Spleen (tissue), 11 donors: ENCODE results near the gene SRGAP3. TPM values are rescaled to one million over a fixed set of nuclear protein-coding genes. Genes with fewer than 3 reads are reported as not detected.

ENCODE experiments used
- DNase-seq: peaks from one replicate; pipeline ENCODE4 v3.0.0-alpha.2; 2020
- H3K27ac ChIP-seq, 8 donors: fragments of 200-600 bp; sonication (generic) in 7 of 8; 1 replicate in 4 of 8; 2 replicates in 4 of 8; pipeline versions ENCODE4 v1.5.0 to v1.8.0; 2016 to 2021; ENCODE audit warnings: inconsistent platforms in 4 of 8, mild to moderate bottlenecking in 4 of 8, moderate library complexity in 1 of 8
- H3K27me3 ChIP-seq, 7 donors: fragments of 200-600 bp; sonication (generic) in 6 of 7; replicated peaks in 1 of 7; 1 replicate in 4 of 7; 2 replicates in 3 of 7; pipeline versions ENCODE4 v1.5.0 to v1.8.0; 2016 to 2021; ENCODE audit warnings: inconsistent platforms in 3 of 7, mild to moderate bottlenecking in 1 of 7
- H3K36me3 ChIP-seq, 6 donors: fragments of 200-600 bp; sonication (generic) in 5 of 6; 1 replicate in 4 of 6; 2 replicates in 2 of 6; pipeline versions ENCODE4 v1.5.0 to v1.8.0; 2016 to 2021; ENCODE audit warnings: inconsistent platforms in 2 of 6
- H3K4me1 ChIP-seq, 6 donors: fragments of 200-600 bp; sonication (generic) in 5 of 6; 1 replicate in 3 of 6; 2 replicates in 3 of 6; pipeline versions ENCODE4 v1.5.0 to v1.8.0; 2016 to 2021; ENCODE audit warnings: inconsistent platforms in 3 of 6
- H3K4me3 ChIP-seq, 8 donors: fragments of 200-600 bp; sonication (generic) in 7 of 8; 1 replicate in 4 of 8; 2 replicates in 4 of 8; pipeline versions ENCODE4 v1.5.0 to v1.8.0; 2016 to 2021; ENCODE audit warnings: inconsistent platforms in 4 of 8, mild to moderate bottlenecking in 4 of 8, moderate library complexity in 2 of 8
- H3K9me3 ChIP-seq, 8 donors: fragments of 200-600 bp; sonication (generic) in 7 of 8; 1 replicate in 4 of 8; 2 replicates in 4 of 8; pipeline versions ENCODE4 v1.5.0 to v1.8.0; 2016 to 2021; ENCODE audit warnings: inconsistent platforms in 4 of 8
- CTCF ChIP-seq, 11 experiments: fragments of 200-600 bp in 7 of 11; fragments of 450-650 bp in 4 of 11; sonication (generic) in 4 of 11; IDR thresholded peaks in 8 of 11; conservative IDR thresholded peaks in 3 of 11; 1 replicate in 7 of 11; 2 replicates in 4 of 11; pipeline versions ENCODE4 v1.4.0 to v1.8.0; 2016 to 2021; ENCODE audit warnings: antibody characterized with exemption in 11 of 11, inconsistent platforms in 4 of 11, mild to moderate bottlenecking in 1 of 11
- POLR2A ChIP-seq, 3 donors: fragments of 450-650 bp; IDR thresholded peaks; one replicate each; pipeline ENCODE4 v1.5.1; 2017; ENCODE audit warnings: antibody characterized with exemption in 3 of 3, mild to moderate bottlenecking in 1 of 3
- POLR2AphosphoS5 ChIP-seq, 3 donors: sonication (generic); formaldehyde crosslinking; IDR thresholded peaks; one replicate each; pipeline ENCODE4 v1.5.1; 2017; ENCODE audit warnings: antibody characterized with exemption in 3 of 3
- WGBS, 5 donors: extraction: QIAGEN DNeasy Blood & Tissue Kit in 3 of 5; methylation state at CpG; one replicate each; pipeline versions ENCODE4 v1.1.5 to v1.1.7; 2013 to 2018; 5-methylcytosine and 5-hydroxymethylcytosine counted together
- intact Hi-C: fragments of 100-400 bp; cut with DNase I; formaldehyde crosslinking; loops from one replicate; pipeline ENCODE4 v1.15.0; 2023; ENCODE audit warnings: low total_unique reads
- polyA plus RNA-seq, 3 donors: library from polyadenylated mRNA; stranded (reverse); fragments of 200-250 nt; gene quantifications; one replicate each; pipeline ENCODE4 v1.2.1, GENCODE V29; 2013
- total RNA-seq, 7 donors: library from RNA; depleted of rRNA in 3 of 7; stranded (reverse); fragments of >200 nt in 3 of 7; fragmentation: NEBNext Ultra II Directional in 4 of 7; extraction: Animal tissue kit (Norgen Biotek cat#: 25700) in 4 of 7; gene quantifications; one replicate each; pipeline versions ENCODE4 v1.1.0 to v1.2.1, GENCODE V29; 2016 to 2021
- donor health status: healthy with polysubstance abuse.
- donor health status: DM: no; HTN: no; CAD: no; lungs with moderate emphysema.
- donor health status: DM: no; HTN: no; CAD: no.
- donor health status: Bipolar disorder and iron deficiency.
- donor health status: healthy.
- donor health status: DM: no; HTN: no; CAD: no.
- donor health status: DM: yes; HTN: yes; CAD: no.

Gene SRGAP3
- total and polyA plus RNA-seq, 10 donors, result 0.54 to 10.3 (median 6.4) TPM

- Histone ChIP-seq H3K4me3 (no peak overlapping the region), H3K36me3 (no peaks in the 10 kb centered on the region), H3K9me3 (no peaks in the 10 kb centered on the region), H3K4me1 (peaks cover 0 to 4% (median 0%) of the 10 kb centered on the region in 6 donors), H3K27ac (no peak overlapping the region), H3K27me3 (no peaks in the 10 kb centered on the region)
- intact Hi-C loops, result no loop called here
- DNase-seq, result no peak
- 82 to 91% (median 89%) methylated on average over 2 of the region's 2 CpGs for WGBS, 5 donors
- no peak for TF ChIP-seq POLR2AphosphoS5 (IDR thresholded peaks at IDR 0.05)
- no peak for TF ChIP-seq POLR2A (IDR thresholded peaks at IDR 0.05)
- no peak for TF ChIP-seq CTCF (IDR thresholded peaks at IDR 0.05 in 8 of 11, conservative IDR thresholded peaks at IDR 0.05 in 3 of 11)
Observed at GRCh38 chr3:9024341-9024740, 225.1 kb downstream of the SRGAP3 start.

GRCh38 chr3:9023226-9023590 lies 226.2 kb downstream of the SRGAP3 start:
- peaks cover 0 to 2% (median 0%) of the 10 kb centered on the region in 6 donors for H3K4me1 ChIP-seq
- H3K27me3 ChIP-seq, result no peaks in the 10 kb centered on the region
- no peak overlapping the region for H3K27ac ChIP-seq
- intact Hi-C loops, result no loop called here
- H3K36me3 ChIP-seq, result no peaks in the 10 kb centered on the region
- no peaks in the 10 kb centered on the region for H3K9me3 ChIP-seq
- no peak for DNase-seq
- 69 to 100% (median 89%) methylated on average over 1 of the region's 1 CpG for WGBS, 5 donors
- no peak overlapping the region for H3K4me3 ChIP-seq
- TF ChIP-seq POLR2AphosphoS5 (IDR thresholded peaks at IDR 0.05), result no peak
- no peak for TF ChIP-seq CTCF (IDR thresholded peaks at IDR 0.05 in 8 of 11, conservative IDR thresholded peaks at IDR 0.05 in 3 of 11)
- TF ChIP-seq POLR2A (IDR thresholded peaks at IDR 0.05), result no peak

GRCh38 chr3:9022305-9023225 lies 226.9 kb downstream of the SRGAP3 start:
- H3K4me3 ChIP-seq, result no peak overlapping the region
- H3K27ac ChIP-seq, result no peak overlapping the region
- H3K4me1 ChIP-seq, result no peaks in the 10 kb centered on the region
- DNase-seq, result no peak
- intact Hi-C loops, result no loop called here
- no peak for TF ChIP-seq POLR2AphosphoS5 (IDR thresholded peaks at IDR 0.05)
- no peak for TF ChIP-seq POLR2A (IDR thresholded peaks at IDR 0.05)
- TF ChIP-seq CTCF (IDR thresholded peaks at IDR 0.05 in 8 of 11, conservative IDR thresholded peaks at IDR 0.05 in 3 of 11), result no peak
- H3K27me3 ChIP-seq, result no peaks in the 10 kb centered on the region
- H3K36me3 ChIP-seq, result no peaks in the 10 kb centered on the region
- WGBS, 5 donors, result 75 to 82% (median 81%) methylated on average over 15 of the region's 15 CpGs
- no peaks in the 10 kb centered on the region for H3K9me3 ChIP-seq

- 94 to 97% (median 96%) methylated on average over 7 of the region's 7 CpGs for WGBS, 5 donors
- no peak for TF ChIP-seq POLR2AphosphoS5 (IDR thresholded peaks at IDR 0.05)
- no peak for TF ChIP-seq CTCF (IDR thresholded peaks at IDR 0.05 in 8 of 11, conservative IDR thresholded peaks at IDR 0.05 in 3 of 11)
- no peak for TF ChIP-seq POLR2A (IDR thresholded peaks at IDR 0.05)
- DNase-seq, result no peak
- no peaks in the 10 kb centered on the region for H3K36me3 ChIP-seq
- H3K27me3 ChIP-seq, result no peaks in the 10 kb centered on the region
- no peak overlapping the region for H3K27ac ChIP-seq
- H3K9me3 ChIP-seq, result no peaks in the 10 kb centered on the region
- H3K4me3 ChIP-seq, result no peak overlapping the region
- intact Hi-C loops, result no loop called here
- no peaks in the 10 kb centered on the region for H3K4me1 ChIP-seq
Observed at GRCh38 chr3:9021271-9022009, 228.0 kb downstream of the SRGAP3 start.
